Spleen (tissue), 7 donors: ENCODE measurements around the gene RNFT2.

ENCODE experiments used
- CTCF ChIP-seq, 11 experiments: fragments of 200-600 bp in 7 of 11; fragments of 450-650 bp in 4 of 11; sonication (generic) in 4 of 11; IDR thresholded peaks in 8 of 11; conservative IDR thresholded peaks in 3 of 11; 1 replicate in 7 of 11; 2 replicates in 4 of 11; pipeline versions ENCODE4 v1.4.0 to v1.8.0; 2016 to 2021; ENCODE audit warnings: antibody characterized with exemption in 11 of 11, inconsistent platforms in 4 of 11, mild to moderate bottlenecking in 1 of 11
- POLR2A ChIP-seq, 3 donors: fragments of 450-650 bp; IDR thresholded peaks; one replicate each; pipeline ENCODE4 v1.5.1; 2017; ENCODE audit warnings: antibody characterized with exemption in 3 of 3, mild to moderate bottlenecking in 1 of 3
- POLR2AphosphoS5 ChIP-seq, 3 donors: sonication (generic); formaldehyde crosslinking; IDR thresholded peaks; one replicate each; pipeline ENCODE4 v1.5.1; 2017; ENCODE audit warnings: antibody characterized with exemption in 3 of 3
- donor health status: DM: no; HTN: no; CAD: no; lungs with moderate emphysema.
- donor health status: DM: no; HTN: no; CAD: no.
- donor health status: DM: no; HTN: no; CAD: no.

- TF ChIP-seq CTCF (IDR thresholded peaks at IDR 0.05 in 8 of 11, conservative IDR thresholded peaks at IDR 0.05 in 3 of 11), result no peak
- no peak for TF ChIP-seq POLR2A (IDR thresholded peaks at IDR 0.05)
- TF ChIP-seq POLR2AphosphoS5 (IDR thresholded peaks at IDR 0.05), result no peak
These were observed 132.2 kb downstream of the RNFT2 start for GRCh38 chr12:116870306-116870705.
